Lower leg skin (tissue), 3 donors: ENCODE data around the gene EGLN2.

ENCODE experiments used
- CTCF ChIP-seq, 3 donors: fragments of 450-650 bp; IDR thresholded peaks; one replicate each; pipeline ENCODE4 v1.5.1; 2016; ENCODE audit warnings: antibody characterized with exemption in 3 of 3, mild to moderate bottlenecking in 3 of 3, moderate library complexity in 2 of 3
- POLR2A ChIP-seq, 2 donors: fragments of 450-650 bp; IDR thresholded peaks; one replicate each; pipeline ENCODE4 v1.6.1; 2016 to 2017; ENCODE audit warnings: antibody characterized with exemption in 2 of 2, mild to moderate bottlenecking in 1 of 2, moderate library complexity in 1 of 2

- TF ChIP-seq CTCF (IDR thresholded peaks at IDR 0.05) (no peak), POLR2A (IDR thresholded peaks at IDR 0.05) (no peak)
These were observed 13.5 kb upstream of the EGLN2 start for GRCh38 chr19:40785526-40785925.
